Heart right ventricle (tissue), 16 donors: Measurements from ENCODE around the gene MMP23B. TPM values are rescaled to one million over a fixed set of nuclear protein-coding genes. Genes with fewer than 3 reads are reported as not detected.
A peak's percentile ranks its signal among the peaks of the same experiment; 100 is the strongest.

Experiments used
- ATAC-seq, 8 donors: fragments of 200-7000 bp; cut with Tn5 transposase; one replicate each; pipeline ENCODE4 v1.9.1; 2020; ENCODE audit warnings: mild to moderate bottlenecking in 8 of 8, moderate library complexity in 8 of 8, moderate number of reproducible peaks in 1 of 8
- DNase-seq, 2 donors: peaks; one replicate each; pipeline ENCODE4 v3.0.0-alpha.2; 2020
- H3K27ac ChIP-seq, 10 donors: fragments of 200-600 bp; sonication (generic) in 2 of 10; one replicate each; pipeline versions ENCODE4 v1.5.0 to v1.8.0; 2020 to 2022; ENCODE audit warnings: mild to moderate bottlenecking in 3 of 10
- H3K27me3 ChIP-seq, 7 donors: fragments of 200-600 bp; one replicate each; pipeline ENCODE4 v1.8.0; 2021 to 2022; ENCODE audit warnings: mild to moderate bottlenecking in 2 of 7
- H3K36me3 ChIP-seq, 9 donors: fragments of 200-600 bp; sonication (generic) in 1 of 9; one replicate each; pipeline versions ENCODE4 v1.5.0 to v1.8.0; 2020 to 2022; ENCODE audit warnings: mild to moderate bottlenecking in 2 of 9
- H3K4me1 ChIP-seq, 9 donors: fragments of 200-600 bp; sonication (generic) in 1 of 9; one replicate each; pipeline versions ENCODE4 v1.5.0 to v1.8.0; 2020 to 2022; ENCODE audit warnings: mild to moderate bottlenecking in 4 of 9
- H3K4me3 ChIP-seq, 10 donors: fragments of 200-600 bp; sonication (generic) in 2 of 10; one replicate each; pipeline versions ENCODE4 v1.5.0 to v1.8.0; 2020 to 2022; ENCODE audit warnings: mild to moderate bottlenecking in 7 of 10, moderate library complexity in 2 of 10
- H3K9me3 ChIP-seq, 11 donors: fragments of 200-600 bp in 10 of 11; sonication (generic) in 2 of 11; one replicate each; pipeline versions ENCODE4 v1.5.0 to v1.8.0; 2013 to 2022; ENCODE audit warnings: mild to moderate bottlenecking in 2 of 11, control low read depth in 1 of 11, moderate library complexity in 1 of 11
- CTCF ChIP-seq, 9 donors: fragments of 200-600 bp; sonication (generic) in 2 of 9; IDR thresholded peaks; one replicate each; pipeline versions ENCODE4 v1.5.0 to v1.8.0; 2021 to 2022; ENCODE audit warnings: antibody characterized with exemption in 9 of 9, mild to moderate bottlenecking in 5 of 9, moderate library complexity in 1 of 9
- WGBS, 2 donors: extraction: QIAGEN DNeasy Blood & Tissue Kit; methylation state at CpG; one replicate each; pipeline ENCODE4 v1.1.7; 2013; ENCODE audit warnings: inconsistent platforms in 1 of 2; 5-methylcytosine and 5-hydroxymethylcytosine counted together
- intact Hi-C, 10 donors: fragments of 100-400 bp; cut with DNase I; formaldehyde crosslinking; loops; one replicate each; pipeline versions ENCODE4 v1.11.1 to v1.14.2; 2022
- polyA plus RNA-seq, 2 donors: library from polyadenylated mRNA; stranded (reverse); fragments of 200-250 nt; gene quantifications; one replicate each; pipeline ENCODE4 v1.2.3, GENCODE V29; 2013
- total RNA-seq, 10 donors: library from RNA; stranded (reverse); fragmentation: NEBNext Ultra II Directional in 3 of 10; extraction: Animal tissue kit (Norgen Biotek cat#: 25700) in 3 of 10; gene quantifications; one replicate each; pipeline versions ENCODE4 v1.2.1 to v1.2.4, GENCODE V29; 2021 to 2023
- donor health status: Arrhythmogenic right ventricular cardiomyopathy.
- donor health status: ischemic (EF 13 %, LVEDD 7.1; RV severe dilation, severe dysfunction).
- donor health status: healthy with polysubstance abuse.
- donor health status: DM: no; HTN: yes; CAD: no.
- donor health status: DM: no; HTN: no; CAD: no.
- donor health status: ischemic (EF 25% LVEDD 6.9; RV normal size, moderate dysfunction).
- donor health status: ischemic (EF 25% LVEDD 5.7; RV mildly dilated, moderate dysfunction).
- donor health status: healthy.
- donor health status: DM: yes; HTN: yes; CAD: no.
- donor health status: Ischemic cardiomyopathy.
- donor health status: ischemic (EF 35%, LVEDD 5.7; RV mildly dilated, moderate dysfunction).
- donor health status: nonischemic (EF 11% LVEDD 7.7; RV severe dilation, severe dysfunction).
- donor health status: DM: yes; HTN: yes; CAD: no.
- donor health status: PGD.
- donor health status: ischemic (EF 29% LVEDD 5.4; RV normal size, mild dysfunction).
- donor health status: nonischemic (EF 23%, LVEDD 6.1; RV moderate dilation, normal function).

The MMP23B gene
- total and polyA plus RNA-seq, 12 donors, result 14.2 to 113 (median 63.1) TPM

- H3K4me3 ChIP-seq, result no peak overlapping the region
- no peak for TF ChIP-seq CTCF (IDR thresholded peaks at IDR 0.05)
- 93 to 96% methylated on average over 42 to 48 of the region's 48 CpGs for WGBS, 2 donors
- ATAC-seq, result no peak
- H3K36me3 ChIP-seq, result peaks cover 0 to 41% (median 8%) of the 10 kb centered on the region in 9 donors
- H3K9me3 ChIP-seq, result no peaks in the 10 kb centered on the region
- DNase-seq, result no peak
- peaks cover 0 to 32% (median 9%) of the 10 kb centered on the region in 7 donors for H3K27me3 ChIP-seq
- intact Hi-C loops, result no loop called here
- peak overlapping the region in 5 of 10 donors; percentile 39 to 83 (median 68) for H3K27ac ChIP-seq
- H3K4me1 ChIP-seq, result peaks cover 2 to 38% (median 7%) of the 10 kb centered on the region in 9 donors
Measured at GRCh38 chr1:1626207-1627141, 5.5 kb upstream of the MMP23B start.

GRCh38 chr1:1627261-1627828, 4.6 kb upstream of the MMP23B start:
- H3K4me3 ChIP-seq, result no peak overlapping the region
- no peak overlapping the region for H3K27ac ChIP-seq
- H3K4me1 ChIP-seq, result peaks cover 0 to 41% (median 11%) of the 10 kb centered on the region in 9 donors
- no peak for TF ChIP-seq CTCF (IDR thresholded peaks at IDR 0.05)
- H3K27me3 ChIP-seq, result peaks cover 0 to 41% (median 15%) of the 10 kb centered on the region in 7 donors
- no peaks in the 10 kb centered on the region for H3K9me3 ChIP-seq
- intact Hi-C loops, result no loop called here
- ATAC-seq (no peak), DNase-seq (no peak)
- 81 to 82% methylated on average over 37 of the region's 37 CpGs for WGBS, 2 donors
- peaks cover 0 to 41% (median 8%) of the 10 kb centered on the region in 9 donors for H3K36me3 ChIP-seq

- Histone ChIP-seq H3K27ac (no peak overlapping the region), H3K9me3 (no peaks in the 10 kb centered on the region), H3K4me3 (no peak overlapping the region), H3K27me3 (peaks cover 0 to 41% (median 15%) of the 10 kb centered on the region in 7 donors), H3K4me1 (peaks cover 0 to 41% (median 11%) of the 10 kb centered on the region in 9 donors), H3K36me3 (peaks cover 0 to 41% (median 8%) of the 10 kb centered on the region in 9 donors)
- DNase-seq, result no peak
- 94 to 95% methylated on average over 53 of the region's 53 CpGs for WGBS, 2 donors
- TF ChIP-seq CTCF (IDR thresholded peaks at IDR 0.05), result no peak
- no peak for ATAC-seq
- intact Hi-C loops, result no loop called here
Measured at GRCh38 chr1:1627829-1628753, 3.9 kb upstream of the MMP23B start.
